ENCODE results near the gene PTPRN2.
"Not testable (repeated sequence)": the region's sequence is repeated elsewhere in the genome, so short reads cannot be mapped to it uniquely, and the experiment has no call there.

PTPRN2 gene

GRCh38 chr7:157903710-157904109 lies 683.9 kb downstream of the PTPRN2 start:
- no peak for FAIRE-seq

GRCh38 chr7:157903296-157903695 lies 684.3 kb downstream of the PTPRN2 start:
- no peak for FAIRE-seq

GRCh38 chr7:157901816-157902610 lies 685.6 kb downstream of the PTPRN2 start:
- FAIRE-seq: not testable (repeated sequence)

- no peak for FAIRE-seq
Observed at GRCh38 chr7:157901166-157901565, 686.5 kb downstream of the PTPRN2 start.

GRCh38 chr7:157900556-157900955 lies 687.1 kb downstream of the PTPRN2 start:
- no peak for FAIRE-seq

- no peak for FAIRE-seq
Observed at GRCh38 chr7:157900011-157900410, 687.6 kb downstream of the PTPRN2 start.

GRCh38 chr7:157898802-157899505 lies 688.7 kb downstream of the PTPRN2 start:
- no peak for FAIRE-seq

- no peak for FAIRE-seq
Observed at GRCh38 chr7:157898261-157898660, 689.4 kb downstream of the PTPRN2 start.

- no peak for FAIRE-seq
Observed at GRCh38 chr7:157897681-157898080, 689.9 kb downstream of the PTPRN2 start.

- FAIRE-seq: no peak
Observed at GRCh38 chr7:157896774-157897555, 690.7 kb downstream of the PTPRN2 start.

- not testable (repeated sequence) for FAIRE-seq
Observed at GRCh38 chr7:157896376-157896675, 691.3 kb downstream of the PTPRN2 start.

GRCh38 chr7:157895520-157896375 lies 691.9 kb downstream of the PTPRN2 start:
- no peak for FAIRE-seq

GRCh38 chr7:157895098-157895497 lies 692.5 kb downstream of the PTPRN2 start:
- FAIRE-seq: not testable (repeated sequence)

- FAIRE-seq: no peak
Observed at GRCh38 chr7:157893535-157894044, 694.0 kb downstream of the PTPRN2 start.

- FAIRE-seq: no peak
Observed at GRCh38 chr7:157892751-157893523, 694.7 kb downstream of the PTPRN2 start.

- FAIRE-seq: no peak
Observed at GRCh38 chr7:157890921-157891401, 696.7 kb downstream of the PTPRN2 start.

GRCh38 chr7:157889480-157889879 lies 698.1 kb downstream of the PTPRN2 start:
- no peak for FAIRE-seq

- FAIRE-seq: no peak
Observed at GRCh38 chr7:157888579-157888978, 699.0 kb downstream of the PTPRN2 start.

- no peak for FAIRE-seq
Observed at GRCh38 chr7:157887400-157887799, 700.2 kb downstream of the PTPRN2 start.

GRCh38 chr7:157886711-157887110 lies 700.9 kb downstream of the PTPRN2 start:
- FAIRE-seq: no peak

- FAIRE-seq: no peak
Observed at GRCh38 chr7:157886266-157886665, 701.4 kb downstream of the PTPRN2 start.

All from islet of Langerhans (tissue), 1 donor.